HG02938 (cell line): ENCODE measurements around the gene ADAM11.

ENCODE experiments used
- ATAC-seq: cut with Tn5 transposase; IDR thresholded peaks from one replicate; pipeline ENCODE4 v1.9.1; 2021; ENCODE audit warnings: mild to moderate bottlenecking, moderate library complexity; ENCODE audit not compliant: unreplicated experiment

ADAM11 gene

DNA sequence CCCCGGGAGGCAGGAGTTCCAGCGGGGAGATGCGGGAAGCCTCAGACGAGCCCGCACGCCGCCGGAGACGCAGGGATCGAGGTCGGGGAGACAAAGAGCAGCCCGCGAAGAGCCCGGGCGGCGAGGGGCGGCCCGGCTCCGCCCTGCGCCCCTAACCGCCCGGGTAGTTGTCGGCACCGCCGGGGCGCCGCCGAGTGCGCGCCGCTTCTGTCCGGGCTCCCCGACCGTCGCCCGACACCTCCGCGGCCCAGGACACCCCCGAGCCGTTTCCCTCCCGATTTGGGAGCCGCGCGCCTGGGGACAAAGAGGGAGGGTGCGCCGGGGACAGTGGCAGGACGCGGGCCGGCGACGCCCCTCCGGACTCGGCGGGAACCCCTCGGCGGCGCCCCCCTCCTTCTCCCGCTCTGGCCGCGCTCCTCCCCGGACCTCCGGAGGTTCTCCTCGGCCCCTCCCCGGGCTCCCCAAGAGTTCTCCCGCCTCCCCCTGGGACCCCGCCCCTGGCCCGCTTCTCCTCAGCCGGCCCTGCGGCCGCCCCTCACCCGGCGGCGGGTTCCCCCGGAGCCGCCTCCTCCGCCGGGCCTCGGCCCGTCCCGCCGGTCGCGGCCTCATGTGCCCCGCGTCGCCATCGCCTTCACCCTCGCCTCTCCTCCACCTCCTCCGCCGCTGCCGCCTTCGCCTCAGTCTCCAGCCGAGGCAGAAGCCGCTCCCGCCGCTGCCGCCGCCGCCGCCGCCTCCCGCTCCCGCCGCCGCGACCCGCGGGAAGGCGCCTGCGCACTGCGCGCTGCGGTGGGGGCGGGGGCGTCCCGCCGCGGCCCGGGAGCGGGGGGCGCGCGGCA lies 71.0 kb downstream of the ADAM11 start, which contains the start of gene GJC1:
Gene GJC1 (minus strand): TSS at position 765 of the 836 bp plus-strand sequence. CDS start 24,470 bp downstream, outside the sequence.
- ATAC-seq = no peak

DNA sequence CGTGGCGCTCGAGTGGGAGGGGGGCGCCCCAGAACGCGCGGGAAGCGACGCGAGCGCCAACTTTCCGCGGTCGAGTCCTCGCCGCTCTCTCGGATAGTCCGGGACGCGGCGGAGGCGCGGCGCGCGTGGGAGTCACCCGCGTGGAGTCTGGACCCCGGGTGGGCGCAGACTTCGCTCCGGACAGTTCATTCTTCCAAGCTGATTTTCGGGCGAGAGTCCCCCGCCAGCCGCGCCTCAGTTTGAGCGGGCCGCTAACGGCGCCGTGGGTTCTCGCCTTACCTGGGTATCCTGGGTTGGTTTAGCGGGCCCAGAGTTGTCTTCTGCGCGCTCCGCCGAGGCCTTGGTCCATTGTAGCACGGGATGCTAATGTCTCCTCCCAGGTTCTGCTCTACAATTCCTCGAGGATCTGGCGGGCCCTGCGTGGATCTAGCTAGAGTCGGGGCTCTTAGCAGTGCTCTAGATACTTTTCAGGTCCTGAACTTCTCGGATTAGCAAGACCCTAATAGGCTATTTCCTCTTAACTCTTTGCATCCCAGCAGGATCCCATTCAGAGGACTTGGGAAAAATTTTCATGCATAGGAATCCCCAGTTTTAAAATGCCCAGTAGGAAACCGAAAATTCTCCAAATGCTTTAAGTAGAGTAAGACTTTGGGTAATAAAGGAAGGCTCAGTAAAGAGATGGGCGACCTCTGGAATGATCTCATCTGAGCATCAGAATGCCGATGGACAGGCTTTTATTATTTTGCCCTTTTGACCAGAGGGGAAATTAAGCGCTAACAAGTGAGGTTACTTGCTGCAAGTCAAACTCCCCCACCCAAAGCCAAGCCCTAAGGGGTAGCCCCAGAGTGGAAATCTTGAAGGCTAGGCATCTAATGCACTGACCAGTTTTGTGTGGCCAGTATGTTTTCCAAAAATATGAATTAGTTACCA lies 71.8 kb downstream of the ADAM11 start:
- no peak for ATAC-seq

DNA sequence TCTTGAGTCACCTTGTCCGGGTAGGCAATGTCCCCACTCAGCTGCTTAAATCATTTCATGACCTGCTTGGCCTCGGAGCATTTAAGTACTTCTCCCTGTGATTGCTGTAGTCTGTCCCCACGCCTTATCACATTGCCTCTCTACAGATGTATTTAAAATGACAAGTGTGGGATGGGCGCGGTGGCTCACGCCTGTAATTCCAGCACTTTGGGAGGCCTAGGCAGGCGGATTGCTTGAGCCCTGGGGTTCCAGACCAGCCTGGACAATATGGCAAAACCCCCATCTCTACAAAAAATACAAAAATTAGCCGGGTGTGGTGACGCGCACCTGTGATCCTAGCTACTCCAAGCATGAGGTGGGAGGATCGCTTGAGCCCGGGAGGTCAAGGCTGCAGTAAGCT lies 72.6 kb downstream of the ADAM11 start:
- ATAC-seq = no peak
